Measurements from ENCODE around the gene NUMB.

GRCh38 chr14:73286598-73286997, 171.7 kb downstream of the NUMB start:
- TF ChIP-seq CTCF (IDR thresholded peaks at IDR 0.05; ENCODE audit: low read depth, low read length) (no peak), EZH2phosphoT487 (IDR thresholded peaks at IDR 0.05; ENCODE audit: low read depth) (no peak)

Data from OCI-LY3 (cell line).